Measurements from ENCODE around the gene RCN2. TPM values are rescaled to one million over a fixed set of nuclear protein-coding genes. Genes with fewer than 3 reads are reported as not detected.

The RCN2 gene, protein sequence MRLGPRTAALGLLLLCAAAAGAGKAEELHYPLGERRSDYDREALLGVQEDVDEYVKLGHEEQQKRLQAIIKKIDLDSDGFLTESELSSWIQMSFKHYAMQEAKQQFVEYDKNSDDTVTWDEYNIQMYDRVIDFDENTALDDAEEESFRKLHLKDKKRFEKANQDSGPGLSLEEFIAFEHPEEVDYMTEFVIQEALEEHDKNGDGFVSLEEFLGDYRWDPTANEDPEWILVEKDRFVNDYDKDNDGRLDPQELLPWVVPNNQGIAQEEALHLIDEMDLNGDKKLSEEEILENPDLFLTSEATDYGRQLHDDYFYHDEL
- 313 and 347 TPM in 2 replicates for polyA plus RNA-seq

DNA sequence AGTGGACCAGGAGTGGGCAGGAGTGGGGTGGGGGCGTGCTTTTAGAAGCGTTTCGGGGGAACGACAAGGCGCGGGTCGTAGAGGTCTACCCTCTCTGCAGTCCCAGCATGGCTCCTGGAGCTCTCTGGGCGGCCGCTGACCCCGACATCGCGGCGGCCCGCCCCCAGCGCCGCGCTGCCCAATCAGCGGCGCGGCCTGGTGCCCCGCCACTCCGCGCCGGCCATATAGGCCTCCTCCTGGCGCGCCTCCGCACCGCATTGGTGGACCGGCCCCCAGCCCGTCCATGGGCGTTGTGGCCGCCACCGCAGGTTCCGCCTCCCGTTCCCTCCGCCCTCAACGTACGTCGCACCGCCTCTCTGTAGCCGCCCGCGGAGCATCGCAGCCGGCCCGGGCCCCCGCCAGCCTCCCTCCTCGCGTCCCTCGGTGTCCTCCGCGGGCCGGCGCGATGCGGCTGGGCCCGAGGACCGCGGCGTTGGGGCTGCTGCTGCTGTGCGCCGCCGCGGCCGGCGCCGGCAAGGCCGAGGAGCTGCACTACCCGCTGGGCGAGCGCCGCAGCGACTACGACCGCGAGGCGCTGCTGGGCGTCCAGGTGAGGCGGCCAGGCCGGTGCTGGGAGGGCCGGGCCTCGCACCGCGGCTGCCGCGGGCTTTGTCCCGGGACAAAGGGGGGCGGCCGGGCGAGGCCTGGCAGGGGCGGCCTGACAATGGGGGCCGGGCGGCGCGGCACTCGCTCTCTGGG, at the start of gene RCN2:
TSS of gene RCN2 (plus strand) at position 353 of the 738 bp plus-strand sequence. CDS start at position 446, 93 bp downstream.

DNA sequence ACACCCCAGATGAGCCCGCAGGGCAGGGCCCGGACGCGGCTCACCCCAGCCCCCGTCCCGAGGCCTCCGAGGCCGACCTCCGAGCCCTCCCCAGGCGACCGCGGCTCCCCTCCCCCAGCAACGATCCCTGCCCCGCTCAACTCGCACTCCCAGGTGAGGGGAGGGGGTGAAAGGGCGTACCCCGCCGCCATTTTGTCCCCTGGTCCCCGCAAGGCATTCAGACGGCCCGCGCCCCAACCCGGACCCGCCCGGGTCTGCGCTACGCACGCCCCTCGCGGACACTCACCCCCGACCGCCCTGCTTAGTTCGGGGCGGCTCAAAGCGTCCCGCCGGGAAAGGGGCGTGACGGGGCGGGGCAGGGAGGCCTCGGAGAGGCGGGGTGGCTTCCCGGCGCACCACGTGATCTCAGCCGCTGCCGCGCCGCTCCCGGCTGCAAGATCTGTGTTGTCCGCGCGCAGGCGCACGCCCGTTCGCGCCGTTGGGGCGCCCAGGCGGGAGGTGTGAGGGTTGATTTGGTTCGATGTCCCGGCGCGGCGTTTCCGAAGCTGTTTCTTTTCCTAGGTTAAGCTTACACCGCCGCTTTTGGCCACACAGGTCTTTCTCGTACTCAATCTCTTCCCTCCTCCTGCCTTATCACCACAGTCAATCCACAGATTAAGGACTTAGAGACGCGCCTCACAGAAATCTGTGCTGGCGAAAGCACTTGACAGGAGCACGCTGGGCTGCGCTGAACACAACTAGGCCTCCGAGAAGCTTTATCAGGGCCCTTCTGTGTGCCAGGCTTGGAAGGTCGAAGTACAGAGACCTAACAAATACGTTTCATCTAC, 26.3 kb upstream of the RCN2 start, which contains the start of gene SCAPER:
TSS of gene SCAPER (minus strand) at position 328 of the 827 bp plus-strand sequence. CDS start 21,523 bp downstream, outside the sequence.

DNA sequence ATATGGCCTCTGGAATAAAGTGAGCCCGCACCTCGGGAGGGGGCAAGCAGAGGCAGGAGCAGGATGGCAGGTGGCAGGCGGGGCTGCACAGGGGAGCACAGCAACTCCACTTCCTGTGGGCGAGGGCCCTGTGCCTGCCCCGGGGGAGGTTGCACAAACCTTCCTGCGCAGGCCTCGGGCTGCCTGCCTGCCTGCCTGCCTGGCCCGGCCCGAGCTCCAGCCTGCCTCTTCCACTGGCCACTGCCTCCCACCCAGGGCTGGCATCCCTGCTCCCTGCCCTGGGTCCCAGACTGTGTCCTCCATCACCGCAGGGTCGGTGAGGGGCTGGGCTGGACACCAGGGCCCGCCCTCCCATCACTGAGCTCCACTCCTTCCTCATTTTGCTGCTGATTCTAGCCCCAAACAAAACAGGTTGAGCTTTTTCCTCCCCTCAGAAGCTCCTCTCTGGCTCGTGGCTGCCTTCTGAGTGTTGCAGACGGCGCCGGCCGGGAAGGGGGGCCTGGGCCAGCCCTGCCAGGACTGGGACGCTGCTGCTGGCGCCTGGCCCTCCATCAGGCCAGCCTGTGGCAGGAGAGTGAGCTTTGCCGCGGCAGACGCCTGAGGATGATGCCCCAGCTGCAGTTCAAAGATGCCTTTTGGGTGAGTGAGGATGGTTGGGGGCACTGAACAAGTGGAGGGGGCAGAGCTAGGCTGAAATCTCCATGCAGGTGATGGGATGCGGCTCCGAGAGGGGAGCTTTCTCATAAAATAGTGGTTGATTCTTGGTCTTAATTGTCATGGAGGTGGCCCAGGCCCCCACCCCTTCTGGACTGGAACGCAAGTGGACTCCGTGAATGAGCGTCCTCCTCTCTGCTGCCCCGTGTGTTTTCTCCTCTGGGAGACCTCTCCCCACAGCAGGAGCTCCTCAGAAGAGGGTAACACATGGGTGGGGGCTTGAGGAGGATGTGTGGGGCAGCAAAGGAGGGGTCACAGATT, 63.7 kb downstream of the RCN2 start, which contains the start of gene PSTPIP1:
TSS of gene PSTPIP1 (plus strand) at position 156 of the 975 bp plus-strand sequence. CDS start at position 604, 448 bp downstream.

Other genes starting within 250 kb of the RCN2 start
- 59.1 and 62.5 TPM in 2 replicates for gene SCAPER, start 26.4 kb upstream of the RCN2 start, polyA plus RNA-seq
- not detected in 2 replicates for gene PSTPIP1, start 63.4 kb downstream of the RCN2 start, polyA plus RNA-seq
- gene TSPAN3, start 139.4 kb downstream of the RCN2 start, polyA plus RNA-seq = 538 and 633 TPM in 2 replicates